Measurements from ENCODE around the gene SLC26A3.
"Not testable (repeated sequence)": the region's sequence is repeated elsewhere in the genome, so short reads cannot be mapped to it uniquely, and the experiment has no call there.

Gene SLC26A3

GRCh38 chr7:107803009-107803610 is at the start of gene SLC26A3:
Gene SLC26A3 (minus strand): TSS chr7:107803223. CDS start chr7:107794509, 8,714 bp downstream.
- DNase-seq = no peak

GRCh38 chr7:107850643-107851042 is 47.6 kb upstream of the SLC26A3 start:
- DNase-seq = no peak

- no peak for DNase-seq
These were observed 47.2 kb upstream of the SLC26A3 start for GRCh38 chr7:107850216-107850615.

- not testable (repeated sequence) for DNase-seq
These were observed 45.2 kb upstream of the SLC26A3 start for GRCh38 chr7:107848211-107848610.

GRCh38 chr7:107847836-107848175 is 44.8 kb upstream of the SLC26A3 start:
- DNase-seq = not testable (repeated sequence)

GRCh38 chr7:107847168-107847835 is 44.3 kb upstream of the SLC26A3 start:
- DNase-seq = no peak

- no peak for DNase-seq
These were observed 43.3 kb upstream of the SLC26A3 start for GRCh38 chr7:107846324-107846723.

GRCh38 chr7:107843184-107843583 is 40.2 kb upstream of the SLC26A3 start:
- no peak for DNase-seq

- DNase-seq = no peak
These were observed 39.2 kb upstream of the SLC26A3 start for GRCh38 chr7:107842213-107842612.

GRCh38 chr7:107838816-107839565 is 36.0 kb upstream of the SLC26A3 start:
- no peak for DNase-seq

- no peak for DNase-seq
These were observed 35.1 kb upstream of the SLC26A3 start for GRCh38 chr7:107838024-107838601.

GRCh38 chr7:107837145-107837512 is 34.1 kb upstream of the SLC26A3 start:
- no peak for DNase-seq

GRCh38 chr7:107836237-107837144 is 33.5 kb upstream of the SLC26A3 start:
- no peak for DNase-seq

- DNase-seq = no peak
These were observed 31.4 kb upstream of the SLC26A3 start for GRCh38 chr7:107834401-107834800.

GRCh38 chr7:107833684-107834106 is 30.7 kb upstream of the SLC26A3 start:
- DNase-seq = no peak

GRCh38 chr7:107830420-107830819 is 27.4 kb upstream of the SLC26A3 start:
- DNase-seq = no peak

GRCh38 chr7:107828540-107828939 is 25.5 kb upstream of the SLC26A3 start:
- no peak for DNase-seq

GRCh38 chr7:107827501-107827900 is 24.5 kb upstream of the SLC26A3 start:
- no peak for DNase-seq

GRCh38 chr7:107826451-107826850 is 23.4 kb upstream of the SLC26A3 start:
- no peak for DNase-seq

GRCh38 chr7:107824858-107825257 is 21.8 kb upstream of the SLC26A3 start:
- DNase-seq = no peak

- DNase-seq = no peak
These were observed 15.6 kb upstream of the SLC26A3 start for GRCh38 chr7:107818622-107819021.

GRCh38 chr7:107816011-107816566 is 13.1 kb upstream of the SLC26A3 start:
- DNase-seq = no peak
